ENCODE results near the gene PLXNA2.

DNA sequence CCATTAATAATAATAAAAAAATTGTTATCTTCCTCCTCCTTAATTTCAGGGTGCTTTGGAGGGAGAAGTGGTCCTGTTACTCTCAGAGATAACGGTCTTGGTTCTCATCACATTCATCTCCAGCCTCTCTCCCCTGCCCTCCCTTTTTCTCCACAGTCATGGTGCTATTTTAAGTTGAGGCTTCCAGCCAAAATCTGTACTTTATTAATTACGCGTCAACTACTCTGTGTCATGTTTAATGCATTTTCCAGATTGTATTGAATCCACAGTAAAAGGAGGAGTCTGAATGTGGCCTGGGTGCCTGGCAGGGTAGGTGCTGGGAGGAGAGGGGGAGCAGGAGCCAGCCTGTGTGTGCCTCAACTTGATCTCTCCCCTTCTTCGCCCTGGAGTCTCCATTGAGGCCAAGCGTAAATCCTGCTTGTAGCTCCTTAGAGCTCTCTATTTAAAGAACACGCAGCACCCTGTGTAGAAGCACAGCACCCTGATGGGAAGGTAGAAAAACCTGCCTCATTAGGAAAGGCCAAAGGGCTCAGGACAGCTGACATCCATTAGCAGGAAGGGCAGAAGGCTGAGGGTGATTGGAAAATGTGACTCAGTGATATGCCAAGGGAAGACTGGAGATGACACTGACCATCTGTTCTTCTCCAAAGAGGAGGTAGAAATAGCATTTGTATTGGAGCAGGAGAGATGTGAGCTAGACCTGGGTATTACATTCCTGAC lies 82.4 kb downstream of the PLXNA2 start:
- TF ChIP-seq, protein P1, sequence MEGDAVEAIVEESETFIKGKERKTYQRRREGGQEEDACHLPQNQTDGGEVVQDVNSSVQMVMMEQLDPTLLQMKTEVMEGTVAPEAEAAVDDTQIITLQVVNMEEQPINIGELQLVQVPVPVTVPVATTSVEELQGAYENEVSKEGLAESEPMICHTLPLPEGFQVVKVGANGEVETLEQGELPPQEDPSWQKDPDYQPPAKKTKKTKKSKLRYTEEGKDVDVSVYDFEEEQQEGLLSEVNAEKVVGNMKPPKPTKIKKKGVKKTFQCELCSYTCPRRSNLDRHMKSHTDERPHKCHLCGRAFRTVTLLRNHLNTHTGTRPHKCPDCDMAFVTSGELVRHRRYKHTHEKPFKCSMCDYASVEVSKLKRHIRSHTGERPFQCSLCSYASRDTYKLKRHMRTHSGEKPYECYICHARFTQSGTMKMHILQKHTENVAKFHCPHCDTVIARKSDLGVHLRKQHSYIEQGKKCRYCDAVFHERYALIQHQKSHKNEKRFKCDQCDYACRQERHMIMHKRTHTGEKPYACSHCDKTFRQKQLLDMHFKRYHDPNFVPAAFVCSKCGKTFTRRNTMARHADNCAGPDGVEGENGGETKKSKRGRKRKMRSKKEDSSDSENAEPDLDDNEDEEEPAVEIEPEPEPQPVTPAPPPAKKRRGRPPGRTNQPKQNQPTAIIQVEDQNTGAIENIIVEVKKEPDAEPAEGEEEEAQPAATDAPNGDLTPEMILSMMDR (IDR thresholded peaks at IDR 0.05): no peak
- TF ChIP-seq POLR2A (IDR thresholded peaks at IDR 0.05) (no peak), POLR2AphosphoS5 (IDR thresholded peaks at IDR 0.05) (no peak)
